SK-N-SH treated with all-trans-retinoic acid at 6 μM for 48 hours (cell line): ENCODE data around the gene BPIFB3.

Source experiments
- ATAC-seq: fragments of 200-7000 bp; cut with Tn5 transposase; 3 replicates; pipeline ENCODE4 v1.9.1; 2020; ENCODE audit warnings: mild to moderate bottlenecking, moderate library complexity
- ARNTL ChIP-seq: fragments of 450-650 bp; formaldehyde crosslinking; IDR thresholded peaks from 2 replicates; pipeline ENCODE4 v1.5.0; 2020; ENCODE audit warnings: low read depth, mild to moderate bottlenecking, moderate library complexity, borderline replicate concordance
- BACH2 ChIP-seq: fragments of 250-450 bp; sonication (Bioruptor Pico); IDR thresholded peaks from 2 replicates; pipeline ENCODE4 v1.9.0; 2021; ENCODE audit warnings: mild to moderate bottlenecking, borderline replicate concordance
- CSRNP3 ChIP-seq: fragments of 250-450 bp; sonication (Bioruptor Pico); IDR thresholded peaks from 2 replicates; pipeline ENCODE4 v1.5.1; 2021; ENCODE audit warnings: mild to moderate bottlenecking, moderate library complexity
- ESRRG ChIP-seq: fragments of 250-450 bp; sonication (Bioruptor Pico); IDR thresholded peaks from 2 replicates; pipeline ENCODE4 v1.6.1; 2021; ENCODE audit warnings: mild to moderate bottlenecking
- GLIS3 ChIP-seq: fragments of 250-450 bp; sonication (Bioruptor Pico); IDR thresholded peaks from 2 replicates; pipeline ENCODE4 v1.5.0; 2020; ENCODE audit warnings: mild to moderate bottlenecking, moderate library complexity
- ISL1 ChIP-seq: fragments of 250-450 bp; sonication (Bioruptor Pico); IDR thresholded peaks from 2 replicates; pipeline ENCODE4 v2.1.2; 2022; ENCODE audit warnings: mild to moderate bottlenecking, moderate library complexity
- OSR1 ChIP-seq: fragments of 250-450 bp; sonication (Bioruptor Pico); IDR thresholded peaks from 2 replicates; pipeline ENCODE4 v1.8.0; 2022; ENCODE audit warnings: moderate library complexity, mild to moderate bottlenecking, inconsistent platforms
- PATZ1 ChIP-seq: fragments of 250-450 bp; sonication (Bioruptor Pico); IDR thresholded peaks from 2 replicates; pipeline ENCODE4 v1.8.0; 2020; ENCODE audit warnings: mild to moderate bottlenecking, moderate library complexity, borderline replicate concordance
- POU6F1 ChIP-seq: fragments of 250-450 bp; sonication (Bioruptor Pico); IDR thresholded peaks from 2 replicates; pipeline ENCODE4 v1.8.0; 2021; ENCODE audit warnings: low read depth, mild to moderate bottlenecking, moderate library complexity, borderline replicate concordance
- PPARA ChIP-seq: fragments of 250-450 bp; sonication (Bioruptor Pico); IDR thresholded peaks from 2 replicates; pipeline ENCODE4 v1.5.0; 2020; ENCODE audit warnings: mild to moderate bottlenecking, borderline replicate concordance
- SNAI2 ChIP-seq: fragments of 250-450 bp; sonication (Bioruptor Pico); IDR thresholded peaks from 2 replicates; pipeline ENCODE4 v1.5.0; 2020; ENCODE audit warnings: mild to moderate bottlenecking, moderate library complexity
- TCF4 ChIP-seq: fragments of 250-450 bp; sonication (Bioruptor Pico); IDR thresholded peaks from 2 replicates; pipeline ENCODE4 v1.8.0; 2021; ENCODE audit warnings: mild to moderate bottlenecking, moderate library complexity, borderline replicate concordance
- TOX ChIP-seq: fragments of 250-450 bp; sonication (Bioruptor Pico); IDR thresholded peaks from 2 replicates; pipeline ENCODE4 v1.8.0; 2021; ENCODE audit warnings: mild to moderate bottlenecking, moderate library complexity, borderline replicate concordance
- ZC3H10 ChIP-seq: fragments of 250-450 bp; sonication (Bioruptor Pico); IDR thresholded peaks from 2 replicates; pipeline ENCODE4 v1.5.1; 2021; ENCODE audit warnings: mild to moderate bottlenecking, moderate library complexity
- ZFP3 ChIP-seq: fragments of 250-450 bp; sonication (Bioruptor Pico); IDR thresholded peaks from 2 replicates; pipeline ENCODE4 v1.5.0; 2020; ENCODE audit warnings: mild to moderate bottlenecking, moderate library complexity
- ZFP30 ChIP-seq: fragments of 450-650 bp; formaldehyde crosslinking; IDR thresholded peaks from 2 replicates; pipeline ENCODE4 v1.5.0; 2022; ENCODE audit warnings: mild to moderate bottlenecking, moderate library complexity
- ZNF565 ChIP-seq: fragments of 450-650 bp; formaldehyde crosslinking; conservative IDR thresholded peaks from 2 replicates; pipeline ENCODE4 v1.5.0; 2020; ENCODE audit warnings: low read depth, mild to moderate bottlenecking, moderate library complexity
- ZNF70 ChIP-seq: fragments of 450-650 bp; formaldehyde crosslinking; IDR thresholded peaks from 2 replicates; pipeline ENCODE4 v1.5.0; 2020; ENCODE audit warnings: mild to moderate bottlenecking, moderate library complexity
- ZNF8 ChIP-seq: fragments of 450-650 bp; formaldehyde crosslinking; IDR thresholded peaks from 2 replicates; pipeline ENCODE4 v1.5.0; 2020; ENCODE audit warnings: mild to moderate bottlenecking, moderate library complexity
- TF ChIP-seq, protein P1 (sequence below): fragments of 250-450 bp; sonication (Bioruptor Pico); IDR thresholded peaks from 2 replicates; pipeline ENCODE4 v1.5.1; 2020; ENCODE audit warnings: low read depth, mild to moderate bottlenecking, moderate library complexity
- TF ChIP-seq, protein P2 (sequence below): fragments of 250-450 bp; sonication (Bioruptor Pico); IDR thresholded peaks from 2 replicates; pipeline ENCODE4 v1.5.0; 2020; ENCODE audit warnings: mild to moderate bottlenecking, moderate library complexity

BPIFB3 gene

DNA sequence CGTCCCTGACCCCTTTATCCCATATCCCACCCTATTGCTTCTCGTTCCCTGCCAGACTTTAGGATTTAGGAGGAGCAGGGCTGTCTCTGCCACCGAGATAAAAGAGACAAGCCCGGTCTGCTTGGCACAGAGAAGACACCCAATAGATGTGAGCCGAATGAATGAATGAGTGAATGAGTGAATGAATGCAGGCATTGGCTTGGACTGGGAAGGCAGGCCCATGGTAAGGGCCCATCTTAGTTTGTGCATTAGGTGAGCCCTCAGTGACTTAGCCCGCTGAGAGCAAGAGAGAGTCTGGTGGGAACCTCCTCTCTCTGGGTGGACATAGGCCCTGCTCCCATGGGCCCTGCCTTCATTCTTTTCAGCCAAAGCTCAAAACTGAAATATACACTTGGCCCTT lies 23.1 kb upstream of the BPIFB3 start:
- TF ChIP-seq ISL1 (no peak), POU6F1 (CRISPR knock-in tag) (no peak), ZNF565 (CRISPR knock-in tag) (no peak), ZC3H10 (CRISPR knock-in tag) (no peak), GLIS3 (CRISPR knock-in tag) (no peak), ESRRG (CRISPR knock-in tag) (no peak), ZNF70 (CRISPR knock-in tag) (no peak), ZFP30 (CRISPR knock-in tag) (no peak), TOX (CRISPR knock-in tag) (no peak), ARNTL (CRISPR knock-in tag) (no peak), OSR1 (CRISPR knock-in tag) (no peak), TCF4 (CRISPR knock-in tag) (no peak), ZNF8 (no peak), PPARA (CRISPR knock-in tag) (no peak), BACH2 (CRISPR knock-in tag) (no peak)
- TF ChIP-seq, protein P1, sequence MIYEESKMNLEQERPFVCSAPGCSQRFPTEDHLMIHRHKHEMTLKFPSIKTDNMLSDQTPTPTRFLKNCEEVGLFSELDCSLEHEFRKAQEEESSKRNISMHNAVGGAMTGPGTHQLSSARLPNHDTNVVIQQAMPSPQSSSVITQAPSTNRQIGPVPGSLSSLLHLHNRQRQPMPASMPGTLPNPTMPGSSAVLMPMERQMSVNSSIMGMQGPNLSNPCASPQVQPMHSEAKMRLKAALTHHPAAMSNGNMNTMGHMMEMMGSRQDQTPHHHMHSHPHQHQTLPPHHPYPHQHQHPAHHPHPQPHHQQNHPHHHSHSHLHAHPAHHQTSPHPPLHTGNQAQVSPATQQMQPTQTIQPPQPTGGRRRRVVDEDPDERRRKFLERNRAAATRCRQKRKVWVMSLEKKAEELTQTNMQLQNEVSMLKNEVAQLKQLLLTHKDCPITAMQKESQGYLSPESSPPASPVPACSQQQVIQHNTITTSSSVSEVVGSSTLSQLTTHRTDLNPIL (CRISPR knock-in tag): no peak
- TF ChIP-seq, protein P2, sequence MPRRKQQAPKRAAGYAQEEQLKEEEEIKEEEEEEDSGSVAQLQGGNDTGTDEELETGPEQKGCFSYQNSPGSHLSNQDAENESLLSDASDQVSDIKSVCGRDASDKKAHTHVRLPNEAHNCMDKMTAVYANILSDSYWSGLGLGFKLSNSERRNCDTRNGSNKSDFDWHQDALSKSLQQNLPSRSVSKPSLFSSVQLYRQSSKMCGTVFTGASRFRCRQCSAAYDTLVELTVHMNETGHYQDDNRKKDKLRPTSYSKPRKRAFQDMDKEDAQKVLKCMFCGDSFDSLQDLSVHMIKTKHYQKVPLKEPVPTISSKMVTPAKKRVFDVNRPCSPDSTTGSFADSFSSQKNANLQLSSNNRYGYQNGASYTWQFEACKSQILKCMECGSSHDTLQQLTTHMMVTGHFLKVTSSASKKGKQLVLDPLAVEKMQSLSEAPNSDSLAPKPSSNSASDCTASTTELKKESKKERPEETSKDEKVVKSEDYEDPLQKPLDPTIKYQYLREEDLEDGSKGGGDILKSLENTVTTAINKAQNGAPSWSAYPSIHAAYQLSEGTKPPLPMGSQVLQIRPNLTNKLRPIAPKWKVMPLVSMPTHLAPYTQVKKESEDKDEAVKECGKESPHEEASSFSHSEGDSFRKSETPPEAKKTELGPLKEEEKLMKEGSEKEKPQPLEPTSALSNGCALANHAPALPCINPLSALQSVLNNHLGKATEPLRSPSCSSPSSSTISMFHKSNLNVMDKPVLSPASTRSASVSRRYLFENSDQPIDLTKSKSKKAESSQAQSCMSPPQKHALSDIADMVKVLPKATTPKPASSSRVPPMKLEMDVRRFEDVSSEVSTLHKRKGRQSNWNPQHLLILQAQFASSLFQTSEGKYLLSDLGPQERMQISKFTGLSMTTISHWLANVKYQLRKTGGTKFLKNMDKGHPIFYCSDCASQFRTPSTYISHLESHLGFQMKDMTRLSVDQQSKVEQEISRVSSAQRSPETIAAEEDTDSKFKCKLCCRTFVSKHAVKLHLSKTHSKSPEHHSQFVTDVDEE (CRISPR knock-in tag): no peak
- TF ChIP-seq, all 23 proteins: peak for 0
- ATAC-seq: no peak

DNA sequence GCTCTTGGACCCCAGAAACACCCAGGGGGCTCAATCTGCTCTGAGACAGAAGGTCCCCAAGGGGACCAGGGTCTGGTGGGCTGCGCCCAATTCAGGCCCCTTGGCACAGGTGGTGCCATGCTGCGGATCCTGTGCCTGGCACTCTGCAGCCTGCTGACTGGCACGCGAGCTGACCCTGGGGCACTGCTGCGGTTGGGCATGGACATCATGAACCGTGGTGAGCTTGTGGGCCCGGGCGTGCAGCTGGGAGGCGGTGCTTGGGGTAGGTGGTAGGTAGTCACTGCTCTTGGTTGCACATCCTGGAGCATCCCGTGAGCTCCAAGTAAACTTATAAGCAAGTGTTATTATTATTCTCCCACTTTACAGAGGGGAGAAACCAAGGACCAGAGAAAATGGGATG lies 22.2 kb upstream of the BPIFB3 start, which contains the start of gene BPIFB6:
Gene BPIFB6, plus strand, starts transcription at position 118 of the 400 bp plus-strand sequence. Its CDS starts 0 bp downstream, at position 118.
- no peak for ATAC-seq
- no peak for TF ChIP-seq CSRNP3 (CRISPR knock-in tag)
- no peak for TF ChIP-seq ZNF70 (CRISPR knock-in tag)
- no peak for TF ChIP-seq BACH2 (CRISPR knock-in tag)
- no peak for TF ChIP-seq ZNF565 (CRISPR knock-in tag)
- no peak for TF ChIP-seq SNAI2
- no peak for TF ChIP-seq ARNTL (CRISPR knock-in tag)
- no peak for TF ChIP-seq PATZ1
- TF ChIP-seq POU6F1 (CRISPR knock-in tag): no peak
- TF ChIP-seq OSR1 (CRISPR knock-in tag): no peak
- TF ChIP-seq ZC3H10 (CRISPR knock-in tag): no peak
- TF ChIP-seq, protein P2 (CRISPR knock-in tag): no peak
- no peak for TF ChIP-seq ISL1
- no peak for TF ChIP-seq ZFP30 (CRISPR knock-in tag)
- no peak for TF ChIP-seq ESRRG (CRISPR knock-in tag)
- TF ChIP-seq PPARA (CRISPR knock-in tag): no peak
- TF ChIP-seq TCF4 (CRISPR knock-in tag): no peak
- TF ChIP-seq TOX (CRISPR knock-in tag): no peak
- TF ChIP-seq ZFP3: no peak
- no peak for TF ChIP-seq GLIS3 (CRISPR knock-in tag)
- TF ChIP-seq, protein P1 (CRISPR knock-in tag): no peak
